ENCODE measurements around the gene RNASE12.

DNA sequence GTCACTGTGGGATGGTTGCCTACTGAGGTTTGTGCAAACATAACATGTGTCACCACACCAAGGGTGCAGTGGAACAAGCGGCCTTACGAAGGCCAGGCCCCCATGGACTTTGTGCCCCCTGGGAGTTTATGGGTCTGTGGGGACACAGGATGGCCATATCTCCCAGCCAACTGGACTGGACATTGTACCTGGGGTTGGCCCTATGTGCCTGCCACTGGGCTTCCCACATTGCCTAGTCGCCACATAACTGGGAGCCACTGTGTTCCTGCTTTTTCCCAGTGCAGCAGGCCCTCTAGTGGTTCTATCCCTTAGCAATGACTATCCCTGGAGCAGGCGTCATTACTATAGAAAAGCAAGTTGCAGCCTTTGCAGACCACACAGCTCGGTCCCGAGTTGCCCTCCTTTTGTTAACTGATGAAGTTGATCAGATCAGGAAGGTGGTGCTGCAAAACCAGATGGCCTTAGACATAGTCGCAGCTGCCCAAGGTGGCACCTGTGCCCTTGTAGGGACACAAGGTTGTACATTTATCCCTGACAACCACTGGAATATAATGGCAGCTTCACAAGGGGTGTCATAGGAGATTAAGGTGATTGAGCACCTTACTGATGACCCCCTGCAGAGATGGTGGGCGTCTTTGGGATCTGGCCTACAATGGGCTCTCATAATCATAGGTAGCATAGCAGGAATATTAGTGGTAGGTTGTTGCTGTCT, 15.2 kb upstream of the RNASE12 start:
- TF ChIP-seq CTCF (IDR thresholded peaks at IDR 0.05) (peak in 4 of 6 experiments; percentile 26 to 58 (median 38)), POLR2A (IDR thresholded peaks at IDR 0.05) (no peak), POLR2AphosphoS5 (IDR thresholded peaks at IDR 0.05) (no peak), EP300 (IDR thresholded peaks at IDR 0.05) (no peak)
